Upper lobe of left lung (tissue), 6 donors: ENCODE data around the gene ACKR2. TPM values are rescaled to one million over a fixed set of nuclear protein-coding genes. Genes with fewer than 3 reads are reported as not detected.

Experiments
- ATAC-seq, 2 donors: fragments of 200-7000 bp; cut with Tn5 transposase; one replicate each; pipeline ENCODE4 v1.9.1; 2022; ENCODE audit warnings: mild to moderate bottlenecking in 2 of 2, moderate library complexity in 2 of 2; ENCODE audit not compliant: low FRiP score in 2 of 2
- DNase-seq, 2 donors: peaks; one replicate each; pipeline ENCODE4 v3.0.0-alpha.2; 2019 to 2020
- H3K27ac ChIP-seq, 4 donors: fragments of 200-600 bp; sonication (generic); one replicate each; pipeline ENCODE4 v1.5.1; 2016 to 2019
- H3K27me3 ChIP-seq, 4 donors: fragments of 200-600 bp; sonication (generic); one replicate each; pipeline ENCODE4 v1.5.1; 2017 to 2019
- H3K36me3 ChIP-seq, 4 donors: fragments of 200-600 bp; sonication (generic); one replicate each; pipeline ENCODE4 v1.5.1; 2016 to 2019
- H3K4me1 ChIP-seq, 4 donors: fragments of 200-600 bp; sonication (generic); one replicate each; pipeline ENCODE4 v1.5.1; 2018 to 2019
- H3K4me3 ChIP-seq, 4 donors: fragments of 200-600 bp; sonication (generic); one replicate each; pipeline ENCODE4 v1.5.1; 2017 to 2019; ENCODE audit warnings: mild to moderate bottlenecking in 2 of 4, moderate library complexity in 1 of 4
- H3K9me3 ChIP-seq, 4 donors: fragments of 200-600 bp; sonication (generic); one replicate each; pipeline ENCODE4 v1.5.1; 2018 to 2019
- EP300 ChIP-seq, 4 donors: sonication (generic); formaldehyde crosslinking; IDR thresholded peaks; one replicate each; pipeline ENCODE4 v1.5.1; 2017; ENCODE audit warnings: antibody characterized with exemption in 4 of 4, control low read depth in 2 of 4
- POLR2A ChIP-seq, 4 donors: fragments of 450-650 bp; IDR thresholded peaks; one replicate each; pipeline ENCODE4 v1.5.1; 2016 to 2017; ENCODE audit warnings: antibody characterized with exemption in 4 of 4, mild to moderate bottlenecking in 2 of 4
- POLR2AphosphoS5 ChIP-seq, 2 donors: sonication (generic); formaldehyde crosslinking; IDR thresholded peaks; one replicate each; pipeline ENCODE4 v1.5.1; 2017; ENCODE audit warnings: antibody characterized with exemption in 2 of 2
- WGBS, 2 donors: methylation state at CpG; one replicate each; pipeline ENCODE4 v1.1.5; 2017 to 2018; 5-methylcytosine and 5-hydroxymethylcytosine counted together
- total RNA-seq, 6 donors: library from RNA; depleted of rRNA in 4 of 6; stranded (reverse); fragments of >200 nt in 4 of 6; gene quantifications; one replicate each; pipeline versions ENCODE4 v1.1.0 to v1.2.1, GENCODE V29; 2016 to 2021
- TF ChIP-seq, protein P1 (sequence below), 6 experiments: fragments of 450-650 bp in 4 of 6; fragments of 200-600 bp in 2 of 6; sonication (generic) in 2 of 6; IDR thresholded peaks; one replicate each; pipeline ENCODE4 v1.5.1; 2016 to 2019; ENCODE audit warnings: antibody characterized with exemption in 6 of 6
- donor health status: DM: no; HTN: no; CAD: no; lungs with moderate emphysema.
- donor health status: DM: no; HTN: yes; CAD: no; lungs with severe emphysema.

ACKR2 gene, protein sequence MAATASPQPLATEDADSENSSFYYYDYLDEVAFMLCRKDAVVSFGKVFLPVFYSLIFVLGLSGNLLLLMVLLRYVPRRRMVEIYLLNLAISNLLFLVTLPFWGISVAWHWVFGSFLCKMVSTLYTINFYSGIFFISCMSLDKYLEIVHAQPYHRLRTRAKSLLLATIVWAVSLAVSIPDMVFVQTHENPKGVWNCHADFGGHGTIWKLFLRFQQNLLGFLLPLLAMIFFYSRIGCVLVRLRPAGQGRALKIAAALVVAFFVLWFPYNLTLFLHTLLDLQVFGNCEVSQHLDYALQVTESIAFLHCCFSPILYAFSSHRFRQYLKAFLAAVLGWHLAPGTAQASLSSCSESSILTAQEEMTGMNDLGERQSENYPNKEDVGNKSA
- total RNA-seq: 1 to 10 TPM in 5 of 6 donors, not detected in 1; 1.1 to 8.2 (median 2.3) TPM

DNA sequence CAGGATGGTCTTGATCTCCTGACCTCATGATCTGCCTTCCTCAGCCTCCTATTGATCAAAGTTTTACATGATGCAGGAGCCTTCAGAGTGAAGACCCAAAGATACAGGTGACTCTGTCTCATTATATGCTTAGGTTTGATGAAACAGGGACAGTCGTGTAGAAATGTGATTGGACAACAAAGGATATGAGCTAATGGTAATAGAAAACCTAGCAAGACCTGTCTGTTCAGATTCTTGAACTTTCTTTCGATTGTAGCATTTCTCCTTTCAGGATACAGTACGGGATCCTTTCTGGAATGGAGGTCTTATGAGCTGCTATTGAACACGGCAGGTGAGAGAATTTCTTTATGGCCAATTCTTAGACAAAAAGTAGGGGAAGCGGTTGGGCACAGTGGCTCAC lies at the start of gene ACKR2:
Gene ACKR2 (plus strand): TSS at position 244 of the 400 bp plus-strand sequence. CDS start 55,058 bp downstream, outside the sequence.
- TF ChIP-seq, protein P1, sequence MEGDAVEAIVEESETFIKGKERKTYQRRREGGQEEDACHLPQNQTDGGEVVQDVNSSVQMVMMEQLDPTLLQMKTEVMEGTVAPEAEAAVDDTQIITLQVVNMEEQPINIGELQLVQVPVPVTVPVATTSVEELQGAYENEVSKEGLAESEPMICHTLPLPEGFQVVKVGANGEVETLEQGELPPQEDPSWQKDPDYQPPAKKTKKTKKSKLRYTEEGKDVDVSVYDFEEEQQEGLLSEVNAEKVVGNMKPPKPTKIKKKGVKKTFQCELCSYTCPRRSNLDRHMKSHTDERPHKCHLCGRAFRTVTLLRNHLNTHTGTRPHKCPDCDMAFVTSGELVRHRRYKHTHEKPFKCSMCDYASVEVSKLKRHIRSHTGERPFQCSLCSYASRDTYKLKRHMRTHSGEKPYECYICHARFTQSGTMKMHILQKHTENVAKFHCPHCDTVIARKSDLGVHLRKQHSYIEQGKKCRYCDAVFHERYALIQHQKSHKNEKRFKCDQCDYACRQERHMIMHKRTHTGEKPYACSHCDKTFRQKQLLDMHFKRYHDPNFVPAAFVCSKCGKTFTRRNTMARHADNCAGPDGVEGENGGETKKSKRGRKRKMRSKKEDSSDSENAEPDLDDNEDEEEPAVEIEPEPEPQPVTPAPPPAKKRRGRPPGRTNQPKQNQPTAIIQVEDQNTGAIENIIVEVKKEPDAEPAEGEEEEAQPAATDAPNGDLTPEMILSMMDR (IDR thresholded peaks at IDR 0.05): no peak
- no peak for TF ChIP-seq POLR2A (IDR thresholded peaks at IDR 0.05)
- ATAC-seq (no peak), DNase-seq (no peak)

DNA sequence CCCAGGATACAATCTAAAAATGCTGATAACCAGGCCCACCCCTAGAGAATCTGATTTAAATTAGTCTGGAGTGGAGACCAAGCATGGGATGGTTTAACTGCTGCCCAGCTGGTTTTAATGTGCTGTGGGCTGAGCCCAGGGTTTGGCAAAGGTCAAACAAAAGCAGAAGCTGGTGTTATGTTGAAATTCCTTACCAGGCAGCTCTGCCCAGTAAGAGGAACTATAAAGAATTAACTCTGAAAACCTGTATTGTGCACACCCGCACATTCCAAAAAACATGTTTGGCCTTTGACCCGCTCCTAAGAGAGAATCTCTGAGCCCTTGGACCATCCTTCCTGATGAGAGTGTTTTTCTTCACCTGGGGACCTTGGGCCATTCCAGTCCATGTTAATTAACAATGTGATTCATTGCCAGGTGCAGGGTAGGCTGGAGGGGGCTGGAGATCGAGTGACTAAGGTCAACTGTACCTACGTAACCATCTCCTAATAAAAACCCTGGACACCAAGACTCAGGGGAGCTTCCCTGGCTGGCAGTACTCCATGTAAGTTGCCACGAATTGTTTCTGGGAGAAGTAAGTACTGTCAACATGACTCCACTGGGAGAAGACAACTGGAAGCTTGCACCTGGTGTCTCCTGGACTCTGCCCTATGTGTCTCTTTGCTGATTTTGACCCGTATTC lies 47.1 kb upstream of the ACKR2 start:
- DNase-seq (peak in 1 of 2 donors; percentile 65), ATAC-seq (peak; percentile 76 to 82)
- Histone ChIP-seq H3K4me3 (no peak overlapping the region), H3K9me3 (no peaks in the 10 kb centered on the region), H3K36me3 (no peaks in the 10 kb centered on the region), H3K27ac (peak overlapping the region in 3 of 4 donors; percentile 58 to 72 (median 67)), H3K27me3 (no peaks in the 10 kb centered on the region), H3K4me1 (peaks cover 12 to 26% (median 19%) of the 10 kb centered on the region in 4 donors)
- TF ChIP-seq, protein P1 (IDR thresholded peaks at IDR 0.05): no peak
- TF ChIP-seq EP300 (IDR thresholded peaks at IDR 0.05): no peak
- TF ChIP-seq POLR2AphosphoS5 (IDR thresholded peaks at IDR 0.05): no peak
- TF ChIP-seq POLR2A (IDR thresholded peaks at IDR 0.05): no peak
- WGBS, 2 donors: 61 to 76% methylated on average over 3 to 6 of the region's 6 CpGs

More for the DNA sequence above, at the start of gene ACKR2:
- Histone ChIP-seq H3K27ac (no peak within 1 kb of the TSS), H3K4me3 (no peak within 1 kb of the TSS), H3K4me1 (peaks cover 0 to 8% (median 3%) of the 10 kb centered on the region in 4 donors), H3K9me3 (no peaks in the 10 kb centered on the region), H3K27me3 (no peaks in the 10 kb centered on the region), H3K36me3 (no peaks in the 10 kb centered on the region)
- 87 to 92% methylated on average over 5 of the region's 5 CpGs for WGBS, 2 donors

DNA sequence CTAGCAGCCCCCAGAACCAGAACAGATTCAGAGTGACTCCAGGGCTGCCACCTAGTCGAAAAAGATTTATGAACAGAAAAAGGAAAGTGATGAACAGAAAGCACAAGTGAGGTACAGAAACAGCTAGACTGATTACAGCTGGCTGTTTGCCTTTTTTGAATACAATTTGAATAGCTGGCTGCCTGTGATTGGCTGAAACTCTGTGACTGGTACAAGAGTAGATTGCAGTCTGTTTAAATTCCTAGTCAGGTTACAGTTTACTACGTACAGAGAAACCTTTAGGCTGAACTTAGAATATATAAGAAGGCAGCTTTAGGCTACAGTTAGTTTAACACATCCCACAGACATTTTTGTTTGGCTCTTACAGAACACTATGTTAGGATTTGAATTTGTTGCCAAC lies 46.2 kb upstream of the ACKR2 start:
- Histone ChIP-seq H3K27me3 (no peaks in the 10 kb centered on the region), H3K36me3 (no peaks in the 10 kb centered on the region), H3K4me3 (no peak overlapping the region), H3K4me1 (peaks cover 12 to 26% (median 19%) of the 10 kb centered on the region in 4 donors), H3K27ac (peak overlapping the region in 3 of 4 donors; percentile 50 to 72 (median 62)), H3K9me3 (no peaks in the 10 kb centered on the region)
- no peak for ATAC-seq
- DNase-seq: no peak
- TF ChIP-seq POLR2A (IDR thresholded peaks at IDR 0.05) (no peak), EP300 (IDR thresholded peaks at IDR 0.05) (no peak), POLR2AphosphoS5 (IDR thresholded peaks at IDR 0.05) (no peak)
- TF ChIP-seq, protein P1 (IDR thresholded peaks at IDR 0.05): no peak
- 52 to 58% methylated on average over 2 of the region's 2 CpGs for WGBS, 2 donors

DNA sequence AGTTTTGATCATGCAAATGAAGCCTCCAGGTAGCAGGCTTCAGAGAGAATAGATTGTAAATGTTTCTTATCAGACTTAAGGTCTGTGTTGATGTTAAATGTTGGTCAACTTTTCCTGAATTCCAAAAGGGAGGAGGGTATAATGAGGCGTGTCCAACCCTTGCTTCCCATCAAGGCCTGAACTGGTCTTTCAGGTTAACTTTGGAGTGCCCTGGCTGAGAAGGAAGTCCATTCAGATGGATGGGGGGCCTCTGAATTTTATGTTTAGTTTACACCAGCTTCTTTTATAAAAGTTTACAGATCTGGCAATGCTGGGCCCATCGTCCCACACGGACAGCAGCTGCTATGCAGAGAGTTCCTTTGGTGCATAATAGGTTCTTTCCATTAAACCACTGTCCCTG lies 45.1 kb upstream of the ACKR2 start:
- no peaks in the 10 kb centered on the region for H3K27me3 ChIP-seq
- no peak overlapping the region for H3K4me3 ChIP-seq
- H3K9me3 ChIP-seq: no peaks in the 10 kb centered on the region
- no peaks in the 10 kb centered on the region for H3K36me3 ChIP-seq
- peaks cover 12 to 26% (median 19%) of the 10 kb centered on the region in 4 donors for H3K4me1 ChIP-seq
- TF ChIP-seq POLR2A (IDR thresholded peaks at IDR 0.05) (no peak), POLR2AphosphoS5 (IDR thresholded peaks at IDR 0.05) (no peak)
- H3K27ac ChIP-seq: peak overlapping the region in 2 of 4 donors; percentile 46 to 62
- WGBS, 2 donors: 59 to 75% methylated on average over 3 of the region's 3 CpGs
- ATAC-seq: peak in 1 of 2 donors; percentile 66
- DNase-seq: peak in 1 of 2 donors; percentile 46

DNA sequence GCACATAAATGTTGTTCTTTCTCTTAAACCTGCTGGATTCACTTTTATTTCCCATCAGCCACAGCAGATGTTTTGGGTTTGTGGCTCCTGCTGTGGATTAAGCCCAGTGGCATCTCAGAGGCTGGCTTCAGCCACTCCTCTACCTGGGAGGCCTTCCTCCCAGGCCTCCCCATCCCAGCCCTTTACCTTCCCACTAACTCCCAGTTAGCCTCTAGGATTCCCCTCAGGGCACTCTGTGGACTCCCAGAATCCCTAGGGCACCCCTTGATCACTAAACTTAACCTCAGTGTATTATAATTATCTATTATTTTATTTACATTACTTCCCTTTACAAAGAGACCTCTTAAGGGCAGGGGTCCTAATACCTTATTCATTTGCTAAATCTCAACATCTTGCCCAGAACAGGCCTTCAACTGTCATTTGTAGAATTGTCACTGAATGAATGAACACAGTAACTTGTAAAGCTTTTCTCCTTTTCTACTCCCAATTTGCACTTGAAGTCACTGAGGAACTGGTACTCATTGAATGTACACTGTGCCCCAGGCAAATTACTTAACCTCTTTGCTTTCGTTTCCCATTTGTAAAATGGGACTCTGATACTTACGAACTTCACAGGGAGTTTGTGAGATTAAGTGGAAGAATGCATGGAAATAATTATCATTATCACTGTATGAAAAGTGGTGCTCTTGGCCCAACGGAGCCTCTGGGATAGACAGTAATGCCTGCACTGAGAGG lies 44.5 kb upstream of the ACKR2 start:
- Histone ChIP-seq H3K36me3 (no peaks in the 10 kb centered on the region), H3K27me3 (no peaks in the 10 kb centered on the region), H3K4me1 (peaks cover 12 to 26% (median 19%) of the 10 kb centered on the region in 4 donors), H3K4me3 (no peak overlapping the region), H3K9me3 (no peaks in the 10 kb centered on the region), H3K27ac (peak overlapping the region in 2 of 4 donors; percentile 44 to 46)
- WGBS, 2 donors: 56 to 81% methylated on average over 3 of the region's 3 CpGs
- ATAC-seq (no peak), DNase-seq (no peak)
- no peak for TF ChIP-seq POLR2AphosphoS5 (IDR thresholded peaks at IDR 0.05)
- no peak for TF ChIP-seq EP300 (IDR thresholded peaks at IDR 0.05)
- TF ChIP-seq, protein P1 (IDR thresholded peaks at IDR 0.05): no peak
- TF ChIP-seq POLR2A (IDR thresholded peaks at IDR 0.05): no peak
